H9 (cell line): ENCODE data around the gene U2AF1L4. TPM values are rescaled to one million over a fixed set of nuclear protein-coding genes. Genes with fewer than 3 reads are reported as not detected.
A peak's percentile ranks its signal among the peaks of the same experiment; 100 is the strongest.

ENCODE experiments used
- DNase-seq: peaks from one replicate; pipeline ENCODE4 v3.0.0-alpha.2; 2017
- H2AFZ ChIP-seq: one replicate; pipeline ENCODE4 v1.6.1; 2013; ENCODE audit warnings: mild to moderate bottlenecking, low read length, control low read depth, moderate library complexity
- H2AK5ac ChIP-seq: 2 replicates; pipeline ENCODE4 v1.6.1; 2013; ENCODE audit warnings: low read length, control low read depth, mixed read lengths; ENCODE audit not compliant: insufficient read length
- H2BK120ac ChIP-seq: one replicate; pipeline ENCODE4 v1.6.1; 2013; ENCODE audit warnings: low read depth, mild to moderate bottlenecking, low read length, control low read depth, inconsistent platforms; ENCODE audit not compliant: poor library complexity, severe bottlenecking
- H2BK12ac ChIP-seq: 2 replicates; pipeline ENCODE4 v1.6.1; 2013; ENCODE audit warnings: low read length, control low read depth, mixed read lengths, low read depth; ENCODE audit not compliant: insufficient read length
- H2BK15ac ChIP-seq: 2 replicates; pipeline ENCODE4 v1.6.1; 2013; ENCODE audit warnings: low read depth, low read length, control low read depth
- H2BK20ac ChIP-seq: one replicate; pipeline ENCODE4 v1.6.1; 2013; ENCODE audit warnings: low read depth, mild to moderate bottlenecking, low read length, control low read depth, inconsistent platforms; ENCODE audit not compliant: poor library complexity, severe bottlenecking
- H2BK5ac ChIP-seq: 2 replicates; pipeline ENCODE4 v1.6.1; 2013; ENCODE audit warnings: low read length, control low read depth, mixed read lengths; ENCODE audit not compliant: insufficient read length
- H3K14ac ChIP-seq: 2 replicates; pipeline ENCODE4 v1.6.1; 2013; ENCODE audit warnings: low read length, control low read depth; ENCODE audit not compliant: insufficient read depth
- H3K18ac ChIP-seq: 2 replicates; pipeline ENCODE4 v1.6.1; 2013; ENCODE audit warnings: low read depth, mild to moderate bottlenecking, mixed read lengths, low read length, control low read depth; ENCODE audit not compliant: insufficient read length
- H3K23ac ChIP-seq: 2 replicates; pipeline ENCODE4 v1.6.1; 2013; ENCODE audit warnings: low read length, control low read depth, mixed read lengths, low read depth; ENCODE audit not compliant: insufficient read length
- H3K23me2 ChIP-seq: 2 replicates; pipeline ENCODE4 v1.6.1; 2013; ENCODE audit warnings: low read depth, mild to moderate bottlenecking, mixed read lengths, low read length, control low read depth; ENCODE audit not compliant: insufficient read length, poor library complexity, severe bottlenecking
- H3K27ac ChIP-seq: 2 replicates; pipeline ENCODE4 v1.5.1; 2013; ENCODE audit warnings: low read length, control low read depth, mixed read lengths, low read depth; ENCODE audit not compliant: insufficient read length
- H3K27me3 ChIP-seq: 2 replicates; pipeline ENCODE4 v1.6.1; 2013; ENCODE audit warnings: low read length, control low read depth, inconsistent platforms; ENCODE audit not compliant: insufficient read depth
- H3K4ac ChIP-seq: 2 replicates; pipeline ENCODE4 v1.6.1; 2013; ENCODE audit warnings: low read depth, mild to moderate bottlenecking, control low read depth, inconsistent platforms, low read length, moderate library complexity
- H3K4me1 ChIP-seq: 2 replicates; pipeline ENCODE4 v1.6.1; 2013; ENCODE audit warnings: low read length, control low read depth, inconsistent platforms; ENCODE audit not compliant: insufficient read depth
- H3K4me2 ChIP-seq: 2 replicates; pipeline ENCODE4 v1.6.1; 2013; ENCODE audit warnings: low read length, control low read depth, mixed read lengths; ENCODE audit not compliant: insufficient read length, insufficient read depth
- H3K56ac ChIP-seq: 2 replicates; pipeline ENCODE4 v1.6.1; 2013; ENCODE audit warnings: low read depth, mild to moderate bottlenecking, mixed read lengths, low read length, control low read depth; ENCODE audit not compliant: insufficient read length
- H3K79me1 ChIP-seq: 2 replicates; pipeline ENCODE4 v1.6.1; 2013; ENCODE audit warnings: low read depth, mild to moderate bottlenecking, moderate library complexity, low read length, control low read depth, inconsistent platforms; ENCODE audit not compliant: insufficient read depth, poor library complexity, severe bottlenecking
- H3K79me2 ChIP-seq: 2 replicates; pipeline ENCODE4 v1.6.1; 2013; ENCODE audit warnings: low read length, control low read depth, inconsistent platforms; ENCODE audit not compliant: insufficient read depth
- H3K9ac ChIP-seq: 2 replicates; pipeline ENCODE4 v1.6.1; 2013; ENCODE audit warnings: low read length, control low read depth, mixed read lengths; ENCODE audit not compliant: insufficient read length; ENCODE audit errors: extremely low read depth
- H3K9me3 ChIP-seq: one replicate; pipeline ENCODE4 v1.6.1; 2013; ENCODE audit warnings: low read depth, low read length, inconsistent platforms; ENCODE audit not compliant: control insufficient read depth
- H3T11ph ChIP-seq: one replicate; pipeline ENCODE4 v1.6.1; 2013; ENCODE audit warnings: mild to moderate bottlenecking, low read length, control low read depth, inconsistent platforms
- H4K20me1 ChIP-seq: one replicate; pipeline ENCODE4 v1.6.1; 2013; ENCODE audit not compliant: control insufficient read depth, insufficient read length, insufficient read depth
- H4K5ac ChIP-seq: 2 replicates; pipeline ENCODE4 v1.6.1; 2013; ENCODE audit warnings: low read depth, mild to moderate bottlenecking, mixed read lengths, low read length, control low read depth; ENCODE audit not compliant: insufficient read length
- H4K8ac ChIP-seq: replicated peaks from 2 replicates; pipeline ENCODE4 v1.6.1; 2013; ENCODE audit warnings: low read length, control low read depth, mixed read lengths, low read depth; ENCODE audit not compliant: insufficient read length
- H4K91ac ChIP-seq: 2 replicates; pipeline ENCODE4 v1.6.1; 2013; ENCODE audit warnings: low read depth, mild to moderate bottlenecking, moderate library complexity, mixed read lengths, low read length, control low read depth; ENCODE audit not compliant: insufficient read length
- H3K27ac Mint-ChIP-seq, 3 experiments: 2 replicates in 2 of 3; 3 replicates in 1 of 3; pipeline ENCODE4 v1.8.0; 2020 to 2021; ENCODE audit warnings: mixed read lengths in 3 of 3, mild to moderate bottlenecking in 1 of 3, moderate library complexity in 1 of 3
- H3K27me3 Mint-ChIP-seq: 2 replicates; pipeline ENCODE4 v1.8.0; 2021; ENCODE audit warnings: low read depth, mild to moderate bottlenecking, moderate library complexity, mixed read lengths
- H3K36me3 Mint-ChIP-seq, 3 experiments: 2 replicates in 2 of 3; 3 replicates in 1 of 3; pipeline ENCODE4 v1.8.0; 2020 to 2021; ENCODE audit warnings: low read depth in 3 of 3, mixed read lengths in 3 of 3; ENCODE audit not compliant: insufficient read depth in 1 of 3
- H3K4me1 Mint-ChIP-seq, 2 experiments: 2 replicates each; pipeline ENCODE4 v1.8.0; 2020; ENCODE audit warnings: mixed read lengths in 2 of 2
- H3K4me3 Mint-ChIP-seq, 2 experiments: 2 replicates in 1 of 2; 3 replicates in 1 of 2; pipeline ENCODE4 v1.8.0; 2020 to 2021; ENCODE audit warnings: mild to moderate bottlenecking in 2 of 2, mixed read lengths in 2 of 2, moderate library complexity in 1 of 2
- H3K9me3 Mint-ChIP-seq, 2 experiments: 2 replicates in 1 of 2; 3 replicates in 1 of 2; pipeline ENCODE4 v1.8.0; 2020; ENCODE audit warnings: mild to moderate bottlenecking in 2 of 2, mixed read lengths in 2 of 2, moderate library complexity in 1 of 2
- CTCF ChIP-seq: fragments of 200-600 bp; sonication (generic); conservative IDR thresholded peaks from 3 replicates; pipeline ENCODE4 v1.8.0; 2021; ENCODE audit warnings: antibody characterized with exemption, mild to moderate bottlenecking
- WGBS: extraction: QIAGEN DNeasy Blood & Tissue Kit; methylation state at CpG from one replicate; pipeline ENCODE4 v1.1.7; 2013; ENCODE audit warnings: missing lambda C conversion rate, low lambda C conversion rate, mixed read lengths; ENCODE audit not compliant: insufficient read length; ENCODE audit errors: extremely low coverage; 5-methylcytosine and 5-hydroxymethylcytosine counted together
- total RNA-seq: library from RNA; stranded (reverse); gene quantifications from 2 replicates; pipeline ENCODE4 v1.2.1, GENCODE V29; 2021

Gene U2AF1L4
- total RNA-seq, 1 experiment from 2014 or later: 16.8 TPM

DNA sequence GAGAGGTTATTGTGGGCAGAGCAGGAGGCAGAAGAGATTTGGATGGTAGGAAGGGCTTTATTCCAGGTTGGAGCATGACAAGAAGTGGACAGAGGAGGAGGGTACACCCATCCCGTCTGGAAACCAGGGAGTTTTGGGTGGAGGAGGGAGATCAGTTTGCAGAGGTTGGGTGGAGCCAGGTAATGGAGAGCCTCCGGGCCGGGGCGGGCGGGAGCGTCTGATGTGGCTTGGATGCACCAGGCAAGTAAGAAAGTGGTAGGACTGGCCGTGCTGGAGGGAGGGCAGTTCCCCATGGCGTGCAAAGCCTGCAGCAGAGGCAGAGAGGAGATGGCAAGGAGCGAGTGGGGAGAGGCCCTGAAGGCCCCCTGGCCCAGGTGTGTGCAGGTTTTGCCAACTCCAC lies 13.9 kb downstream of the U2AF1L4 start:
- no peak overlapping the region for H2AFZ ChIP-seq
- H3K79me1 ChIP-seq: no peaks in the 10 kb centered on the region
- no peak overlapping the region for H2BK12ac ChIP-seq
- H3K9me3 ChIP-seq: no peaks in the 10 kb centered on the region
- H3K56ac ChIP-seq: no peak overlapping the region
- no peaks in the 10 kb centered on the region for H3K27me3 ChIP-seq
- H3K4me1 ChIP-seq: no peaks in the 10 kb centered on the region
- no peak for TF ChIP-seq CTCF
- Mint-ChIP-seq H3K9me3 (no peaks in the 10 kb centered on the region), H3K36me3 (peaks cover 52 to 79% (median 77%) of the 10 kb centered on the region in 3 experiments), H3K4me1 (no peaks in the 10 kb centered on the region), H3K27me3 (no peaks in the 10 kb centered on the region), H3K4me3 (no peak overlapping the region), H3K27ac (peak overlapping the region; percentile 20 to 46 (median 22); a peak in 3 of 7 replicates)
- no peak overlapping the region for H3K14ac ChIP-seq
- H3K23ac ChIP-seq: no peak overlapping the region
- H4K91ac ChIP-seq: no peak overlapping the region
- H2BK5ac ChIP-seq: no peak overlapping the region
- no peaks in the 10 kb centered on the region for H4K20me1 ChIP-seq
- H2BK120ac ChIP-seq: no peak overlapping the region
- no peak overlapping the region for H2AK5ac ChIP-seq
- no peak overlapping the region for H3K18ac ChIP-seq
- no peak overlapping the region for H3T11ph ChIP-seq
- DNase-seq: no peak
- no peak overlapping the region for H3K9ac ChIP-seq
- no peak overlapping the region for H2BK20ac ChIP-seq
- WGBS: no CpG with 5 or more reads among the region's 9 CpGs
- H3K4me2 ChIP-seq: no peak overlapping the region
- no peaks in the 10 kb centered on the region for H3K23me2 ChIP-seq
- H2BK15ac ChIP-seq: no peak overlapping the region
- H3K79me2 ChIP-seq: no peaks in the 10 kb centered on the region
- no peak overlapping the region for H3K27ac ChIP-seq
- H4K8ac ChIP-seq: no peak overlapping the region
- H3K4ac ChIP-seq: no peak overlapping the region
- H4K5ac ChIP-seq: no peak overlapping the region
